HG03354 (cell line): ENCODE measurements around the gene FAM168A.

ENCODE experiments used
- ATAC-seq: cut with Tn5 transposase; IDR thresholded peaks from one replicate; pipeline ENCODE4 v1.9.1; 2021; ENCODE audit warnings: mild to moderate bottlenecking; ENCODE audit not compliant: unreplicated experiment, poor library complexity, severe bottlenecking

FAM168A gene

GRCh38 chr11:73382747-73383146 is 215.2 kb downstream of the FAM168A start:
- ATAC-seq: no peak

GRCh38 chr11:73382183-73382582 is 215.7 kb downstream of the FAM168A start:
- ATAC-seq: no peak

- no peak for ATAC-seq
These were observed 216.3 kb downstream of the FAM168A start for GRCh38 chr11:73381589-73381988.

DNA sequence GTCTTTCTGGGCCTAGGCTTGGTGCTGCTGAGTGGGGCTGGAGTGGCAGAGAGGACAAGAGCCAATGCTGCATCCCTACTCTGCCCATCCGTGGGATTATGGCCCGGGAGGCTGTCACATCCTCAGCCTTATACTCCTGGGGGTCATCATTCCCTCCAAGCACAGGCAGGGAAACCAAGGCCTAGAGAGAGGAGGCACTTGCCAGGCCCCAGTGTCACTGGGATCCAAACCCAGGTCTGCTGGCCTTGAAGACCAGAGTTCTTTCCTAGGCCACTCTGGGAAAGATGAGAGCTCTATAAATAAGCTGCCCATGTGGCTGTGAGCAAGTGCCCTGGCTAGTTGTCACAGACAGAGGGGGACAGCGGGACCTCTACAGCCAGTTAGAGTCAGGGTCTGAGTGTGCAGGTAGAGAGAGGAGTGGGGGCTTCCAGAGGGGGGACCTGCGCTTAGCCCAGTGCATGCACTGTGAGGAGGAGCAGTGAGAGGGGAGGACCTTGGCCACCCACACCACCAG is 217.0 kb downstream of the FAM168A start:
- no peak for ATAC-seq

GRCh38 chr11:73380331-73380730 is 217.6 kb downstream of the FAM168A start:
- no peak for ATAC-seq

- no peak for ATAC-seq
These were observed 218.6 kb downstream of the FAM168A start for GRCh38 chr11:73379189-73379880.

GRCh38 chr11:73376803-73377629 is 220.9 kb downstream of the FAM168A start:
- ATAC-seq: peak; percentile 22

DNA sequence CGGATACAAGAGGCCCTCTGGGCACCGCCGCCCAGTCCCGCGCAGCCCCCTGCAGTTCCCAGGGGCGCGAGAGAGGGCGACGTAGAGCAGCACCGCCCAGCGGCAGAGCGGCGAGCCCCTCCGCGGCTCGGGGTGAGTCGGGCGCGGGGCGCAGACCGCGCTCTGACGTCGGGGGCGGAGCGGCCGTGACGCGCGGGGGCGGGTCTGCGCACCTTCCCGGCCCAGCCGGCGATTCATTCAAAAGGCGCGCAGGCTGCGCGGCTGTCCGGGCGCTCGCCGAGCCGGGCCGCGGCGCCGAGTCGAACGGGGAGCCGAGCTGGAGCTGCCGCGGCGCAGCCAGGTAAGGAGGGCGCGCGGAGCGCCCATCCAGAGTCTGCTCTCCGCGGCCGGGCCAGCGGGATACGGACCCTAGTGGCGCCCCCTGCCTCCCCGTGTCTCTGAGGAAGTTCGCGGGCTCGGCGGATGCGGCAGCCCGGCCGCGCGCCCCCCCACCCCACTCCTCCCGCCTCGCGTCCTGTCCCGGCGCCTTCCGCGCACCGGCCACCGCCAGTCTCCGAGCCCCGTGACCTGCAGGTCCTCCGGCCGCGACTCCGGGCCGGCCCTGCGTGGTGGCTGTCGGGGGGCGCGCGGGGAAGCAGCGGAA is 221.6 kb downstream of the FAM168A start, which contains the start of gene RELT:
TSS of gene RELT (plus strand) at position 240 of the 643 bp plus-strand sequence. CDS start 12,738 bp downstream, outside the sequence.
- peak; percentile 77 for ATAC-seq

DNA sequence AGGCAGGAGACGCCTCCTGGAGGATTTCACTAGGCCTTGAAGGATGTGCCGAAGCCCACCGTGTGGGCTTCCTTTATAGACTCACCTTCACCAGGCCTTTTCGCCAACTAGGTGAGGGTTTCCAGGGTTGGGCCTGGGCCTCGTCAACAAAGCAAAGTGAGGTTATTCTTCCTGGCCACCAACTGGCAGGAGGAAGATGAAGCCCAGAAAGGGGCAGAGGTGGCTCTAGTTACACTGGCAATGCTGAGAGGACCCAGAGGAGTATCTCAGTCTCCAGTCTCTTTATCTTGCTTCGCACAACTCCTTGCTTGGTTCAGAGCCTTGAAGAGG is 222.1 kb downstream of the FAM168A start:
- no peak for ATAC-seq

DNA sequence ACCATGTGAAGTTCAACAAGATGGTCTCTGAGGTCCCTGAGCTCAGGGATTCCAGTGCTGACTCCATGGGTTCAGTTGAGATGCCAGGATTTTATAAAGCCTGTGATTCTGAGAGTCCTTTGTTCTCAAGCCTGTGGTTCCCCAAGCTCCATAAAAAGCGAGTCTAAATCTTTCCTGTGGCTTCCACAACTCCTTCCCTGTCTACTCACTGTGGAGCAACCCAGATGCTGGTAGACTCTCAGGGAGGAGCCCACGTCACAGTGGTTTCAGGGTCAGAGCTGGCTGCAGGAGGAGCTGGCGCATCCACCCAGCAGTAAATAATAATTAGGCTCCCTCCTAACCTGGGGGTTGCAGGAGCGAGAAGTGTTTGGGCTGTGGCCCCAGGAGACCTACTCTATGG is 223.8 kb downstream of the FAM168A start:
- no peak for ATAC-seq

DNA sequence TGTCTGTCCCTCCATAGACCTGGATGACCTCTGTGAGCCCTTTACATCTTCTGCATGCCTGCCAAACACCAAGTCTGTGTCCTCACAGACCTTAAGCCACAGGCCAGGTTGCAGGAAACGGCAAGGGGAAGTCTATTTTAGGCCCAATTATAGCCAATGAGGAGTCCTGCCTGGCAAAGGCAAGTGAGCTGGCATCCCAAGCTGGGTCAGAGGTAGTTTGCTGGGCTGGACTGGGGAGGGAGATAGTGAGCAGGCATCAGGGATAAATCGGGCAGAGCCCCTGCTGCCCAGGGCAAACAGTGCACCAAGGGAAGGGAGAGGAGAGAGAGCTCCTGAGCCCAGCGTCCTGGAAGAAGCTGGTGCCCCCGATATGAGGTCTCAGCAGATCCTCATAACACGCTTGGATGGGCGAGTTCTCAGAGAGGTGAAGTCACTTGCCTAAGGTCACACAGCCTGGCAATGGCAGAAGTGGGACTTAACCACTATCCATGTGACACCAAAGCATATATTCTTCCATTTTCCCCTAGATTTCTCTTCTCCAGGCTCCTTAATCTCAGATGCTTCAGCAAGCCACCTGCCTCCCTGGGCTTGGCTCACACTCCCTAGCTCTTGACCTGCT is 225.4 kb downstream of the FAM168A start:
- no peak for ATAC-seq

DNA sequence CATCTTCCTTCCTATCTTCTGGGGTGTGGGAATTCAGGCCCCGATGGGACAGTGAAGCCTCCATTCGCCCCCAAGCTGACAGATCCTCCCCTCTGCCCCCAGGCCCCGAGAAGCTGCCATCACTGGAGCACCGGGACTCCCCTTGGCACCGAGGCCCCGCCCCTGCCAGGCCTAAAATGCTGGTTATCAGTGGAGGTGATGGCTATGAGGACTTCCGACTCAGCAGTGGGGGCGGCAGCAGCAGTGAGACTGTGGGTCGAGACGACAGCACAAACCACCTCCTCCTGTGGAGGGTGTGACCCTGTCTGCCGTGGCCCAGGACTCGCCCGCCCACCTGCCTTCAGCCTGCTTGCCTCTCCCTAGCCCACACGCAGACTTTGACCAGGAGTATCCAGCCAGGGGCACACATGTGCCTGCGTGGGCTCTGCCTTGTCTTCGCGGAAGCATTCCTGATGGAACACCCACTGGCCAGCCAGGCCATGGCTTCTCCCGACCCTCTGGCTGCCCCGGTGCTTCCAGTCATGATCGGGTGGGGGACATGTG is 230.4 kb downstream of the FAM168A start:
- no peak for ATAC-seq

DNA sequence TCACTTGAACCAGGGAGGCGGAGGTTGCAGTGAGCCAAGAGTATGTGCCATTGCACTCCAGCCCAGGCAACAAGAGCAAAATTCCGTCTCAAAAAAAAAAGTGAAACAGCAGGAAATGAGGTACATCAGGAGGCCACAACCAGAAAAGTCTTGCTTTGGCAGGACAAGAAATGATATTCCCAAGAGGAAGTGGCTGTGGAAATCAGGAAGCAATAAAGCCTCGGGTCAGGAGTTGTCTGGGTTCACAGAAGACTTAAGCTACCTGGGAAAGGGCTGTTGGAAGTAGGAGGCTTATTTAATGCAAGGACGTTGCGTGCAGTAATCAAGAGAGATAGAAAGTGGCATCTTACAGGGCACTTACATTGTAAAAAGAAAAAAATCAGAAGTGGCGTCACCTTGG is 231.0 kb downstream of the FAM168A start:
- no peak for ATAC-seq

- ATAC-seq: no peak
These were observed 231.7 kb downstream of the FAM168A start for GRCh38 chr11:73366265-73366610.

- no peak for ATAC-seq
These were observed 232.3 kb downstream of the FAM168A start for GRCh38 chr11:73365352-73366264.

- no peak for ATAC-seq
These were observed 234.8 kb downstream of the FAM168A start for GRCh38 chr11:73363147-73363546.

DNA sequence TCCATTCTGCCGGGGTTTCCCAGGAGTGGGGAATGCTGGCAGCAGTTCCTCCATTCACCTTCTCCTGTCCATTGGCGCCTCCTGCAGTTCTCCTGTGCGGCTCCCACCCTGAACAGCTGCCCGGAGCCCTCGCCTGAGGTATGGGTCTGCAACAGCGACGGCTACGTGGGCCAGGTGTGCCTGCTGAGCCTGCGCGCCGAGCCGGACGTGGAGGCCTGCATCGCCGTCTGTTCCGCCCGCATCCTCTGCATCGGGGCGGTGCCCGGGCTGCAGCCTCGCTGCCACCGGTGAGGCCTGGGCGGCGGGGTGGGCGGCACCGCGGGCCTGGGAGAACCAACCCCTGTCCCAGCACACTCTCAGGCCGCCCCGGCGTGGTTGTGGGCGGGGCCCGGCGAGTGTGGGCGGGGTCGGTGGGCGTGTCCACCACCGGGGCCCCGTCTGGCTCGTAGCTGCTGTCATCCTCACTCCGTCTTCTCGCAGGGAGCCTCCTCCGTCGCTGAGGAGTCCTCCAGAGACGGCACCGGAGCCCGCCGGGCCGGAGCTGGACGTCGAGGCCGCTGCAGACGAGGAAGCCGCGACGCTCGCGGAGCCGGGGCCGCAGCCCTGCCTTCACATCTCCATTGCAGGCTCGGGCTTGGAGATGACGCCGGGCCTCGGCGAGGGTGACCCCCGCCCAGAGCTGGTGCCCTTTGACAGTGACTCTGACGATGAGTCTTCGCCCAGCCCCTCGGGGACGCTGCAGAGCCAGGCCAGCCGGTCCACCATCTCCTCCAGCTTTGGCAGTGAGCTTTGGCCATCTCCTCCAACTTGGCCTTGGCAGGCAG is 235.7 kb downstream of the FAM168A start:
- ATAC-seq: no peak

GRCh38 chr11:73360743-73361369 is 237.1 kb downstream of the FAM168A start:
- ATAC-seq: no peak
